Thoracic aorta (tissue), 2 donors: ENCODE data around the gene DNAJA2. TPM values are rescaled to one million over a fixed set of nuclear protein-coding genes. Genes with fewer than 3 reads are reported as not detected.

Experiments
- ATAC-seq: fragments of 150-250 bp; one replicate; pipeline ENCODE4 v1.8.0; 2017; ENCODE audit warnings: low read depth; ENCODE audit not compliant: insufficient number of reproducible peaks, low FRiP score
- DNase-seq: peaks from one replicate; pipeline ENCODE4 v3.0.0-alpha.2; 2020; ENCODE audit warnings: low spot score
- H3K27ac ChIP-seq, 2 donors: fragments of 200-600 bp; sonication (generic); 1 replicate in 1 of 2; 2 replicates in 1 of 2; pipeline ENCODE4 v1.5.1; 2016; ENCODE audit warnings: mild to moderate bottlenecking in 2 of 2, moderate library complexity in 2 of 2
- H3K27me3 ChIP-seq: fragments of 200-600 bp; sonication (generic); replicated peaks from 2 replicates; pipeline ENCODE4 v1.6.0; 2016; ENCODE audit warnings: mild to moderate bottlenecking; ENCODE audit not compliant: insufficient read depth
- H3K36me3 ChIP-seq: fragments of 200-600 bp; sonication (generic); one replicate; pipeline ENCODE4 v1.5.1; 2016
- H3K4me1 ChIP-seq, 2 donors: fragments of 200-600 bp; sonication (generic); 1 replicate in 1 of 2; 2 replicates in 1 of 2; pipeline versions ENCODE4 v1.5.1 to v1.6.0; 2016; ENCODE audit warnings: low read depth in 2 of 2, mild to moderate bottlenecking in 1 of 2; ENCODE audit not compliant: control insufficient read depth in 1 of 2
- H3K4me3 ChIP-seq: fragments of 200-600 bp; sonication (generic); 2 replicates; pipeline ENCODE4 v1.5.1; 2016; ENCODE audit warnings: mild to moderate bottlenecking
- H3K9me3 ChIP-seq: fragments of 200-600 bp; sonication (generic); 2 replicates; pipeline ENCODE4 v1.5.1; 2016
- total RNA-seq, 2 donors: library from RNA; depleted of rRNA; stranded (reverse); fragments of >200 nt; gene quantifications; one replicate each; pipeline versions ENCODE4 v1.1.0 to v1.2.3, GENCODE V29; 2016
- TF ChIP-seq, protein P1 (sequence below): fragments of 200-600 bp; sonication (generic); IDR thresholded peaks from one replicate; pipeline ENCODE4 v1.5.1; 2019; ENCODE audit warnings: antibody characterized with exemption

Gene DNAJA2
- total RNA-seq, 2 donors from 2014 or later = 35.1 to 39.6 TPM

GRCh38 chr16:46997844-46998243 lies 24.4 kb upstream of the DNAJA2 start:
- H3K27me3 ChIP-seq = no peaks in the 10 kb centered on the region
- ATAC-seq (no peak), DNase-seq (no peak)
- TF ChIP-seq, protein P1, sequence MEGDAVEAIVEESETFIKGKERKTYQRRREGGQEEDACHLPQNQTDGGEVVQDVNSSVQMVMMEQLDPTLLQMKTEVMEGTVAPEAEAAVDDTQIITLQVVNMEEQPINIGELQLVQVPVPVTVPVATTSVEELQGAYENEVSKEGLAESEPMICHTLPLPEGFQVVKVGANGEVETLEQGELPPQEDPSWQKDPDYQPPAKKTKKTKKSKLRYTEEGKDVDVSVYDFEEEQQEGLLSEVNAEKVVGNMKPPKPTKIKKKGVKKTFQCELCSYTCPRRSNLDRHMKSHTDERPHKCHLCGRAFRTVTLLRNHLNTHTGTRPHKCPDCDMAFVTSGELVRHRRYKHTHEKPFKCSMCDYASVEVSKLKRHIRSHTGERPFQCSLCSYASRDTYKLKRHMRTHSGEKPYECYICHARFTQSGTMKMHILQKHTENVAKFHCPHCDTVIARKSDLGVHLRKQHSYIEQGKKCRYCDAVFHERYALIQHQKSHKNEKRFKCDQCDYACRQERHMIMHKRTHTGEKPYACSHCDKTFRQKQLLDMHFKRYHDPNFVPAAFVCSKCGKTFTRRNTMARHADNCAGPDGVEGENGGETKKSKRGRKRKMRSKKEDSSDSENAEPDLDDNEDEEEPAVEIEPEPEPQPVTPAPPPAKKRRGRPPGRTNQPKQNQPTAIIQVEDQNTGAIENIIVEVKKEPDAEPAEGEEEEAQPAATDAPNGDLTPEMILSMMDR = no peak
- H3K9me3 ChIP-seq = no peaks in the 10 kb centered on the region
- H3K4me3 ChIP-seq = no peak overlapping the region
- H3K36me3 ChIP-seq = no peaks in the 10 kb centered on the region
- H3K4me1 ChIP-seq = no peaks in the 10 kb centered on the region
- no peak overlapping the region for H3K27ac ChIP-seq

- Histone ChIP-seq H3K4me1 (no peaks in the 10 kb centered on the region), H3K27ac (no peak overlapping the region), H3K27me3 (no peaks in the 10 kb centered on the region), H3K36me3 (no peaks in the 10 kb centered on the region), H3K4me3 (no peak overlapping the region), H3K9me3 (no peaks in the 10 kb centered on the region)
- TF ChIP-seq, protein P1 = no peak
- DNase-seq (no peak), ATAC-seq (no peak)
Measured at GRCh38 chr16:46996952-46997458, 23.5 kb upstream of the DNAJA2 start.

DNA sequence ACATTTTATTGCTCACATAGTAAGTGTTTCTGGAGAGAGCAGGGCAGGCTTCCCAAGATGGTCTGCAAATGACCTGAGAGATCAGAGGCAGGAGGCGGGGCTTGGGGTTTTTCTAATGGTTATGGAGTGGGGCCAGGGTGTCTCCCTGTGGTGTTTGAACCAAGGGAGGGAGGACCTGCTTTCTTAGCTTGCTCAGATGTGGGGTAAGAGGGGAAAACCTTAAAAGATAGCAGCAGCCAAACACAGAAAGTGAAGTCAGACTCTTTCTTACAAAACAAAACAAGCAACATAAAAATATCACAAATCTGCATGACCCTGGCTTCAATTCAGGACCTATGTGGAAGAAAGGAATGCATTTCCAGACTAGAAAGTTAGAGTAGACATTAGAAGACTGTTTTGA lies 22.9 kb upstream of the DNAJA2 start:
- no peaks in the 10 kb centered on the region for H3K36me3 ChIP-seq
- TF ChIP-seq, protein P1 = no peak

DNA sequence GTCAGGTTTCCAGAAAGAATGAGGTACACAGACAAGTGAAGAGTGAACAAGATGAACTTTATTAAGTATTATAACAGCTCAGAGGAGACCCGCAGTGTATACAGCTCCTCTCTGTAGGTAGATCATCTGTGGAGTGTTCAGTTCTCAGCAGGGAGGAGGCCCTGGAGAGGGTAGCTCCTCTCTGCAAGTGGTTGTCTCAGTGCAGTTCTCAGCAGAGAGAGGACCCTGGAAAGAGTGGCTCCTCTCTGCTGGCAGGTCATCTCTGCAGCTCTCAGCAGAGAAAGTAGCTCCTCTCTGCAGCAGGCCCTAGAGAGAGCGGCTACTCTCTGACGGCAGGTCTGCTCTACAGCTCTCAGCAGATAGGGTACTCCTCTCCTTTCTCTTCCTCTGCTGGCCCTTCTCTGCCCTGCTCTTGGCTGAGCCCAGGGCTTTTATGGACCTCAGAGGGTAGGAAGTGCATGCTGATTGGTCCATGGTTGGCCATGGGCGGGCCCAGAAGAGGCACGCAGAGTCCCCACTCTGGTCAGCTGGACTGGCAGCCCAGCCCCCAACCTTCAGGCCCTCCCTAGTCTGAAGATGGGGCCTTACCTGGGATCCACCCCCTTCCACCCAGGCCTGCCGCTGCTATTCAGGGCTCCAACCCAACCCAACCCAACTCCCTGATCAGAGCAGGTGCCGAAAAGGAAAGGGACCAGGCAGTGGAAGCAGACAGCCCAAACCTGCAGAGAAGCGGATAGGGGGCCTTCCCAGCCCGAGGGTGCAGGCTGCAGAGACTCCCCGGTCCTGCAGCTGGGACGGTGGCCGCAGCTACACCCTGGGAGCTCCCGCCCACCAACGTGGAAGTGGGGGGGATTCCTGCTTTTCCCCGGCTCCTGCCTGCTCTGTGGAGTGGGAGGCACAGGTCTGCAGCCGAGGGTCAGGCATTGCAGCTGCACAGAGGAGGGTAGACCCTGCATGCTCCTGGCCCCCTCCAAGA lies 18.5 kb upstream of the DNAJA2 start:
- no peaks in the 10 kb centered on the region for H3K9me3 ChIP-seq
- ATAC-seq = no peak
- H3K4me3 ChIP-seq = no peak overlapping the region
- H3K36me3 ChIP-seq = no peaks in the 10 kb centered on the region
- H3K27ac ChIP-seq = no peak overlapping the region
- peaks cover 0 to 2% of the 10 kb centered on the region in 2 donors for H3K4me1 ChIP-seq
- TF ChIP-seq, protein P1 = no peak
- DNase-seq = no peak
- no peaks in the 10 kb centered on the region for H3K27me3 ChIP-seq

More for the DNA sequence above, 22.9 kb upstream of the DNAJA2 start:
- no peak overlapping the region for H3K27ac ChIP-seq
- no peak overlapping the region for H3K4me3 ChIP-seq
- H3K9me3 ChIP-seq = no peaks in the 10 kb centered on the region
- ATAC-seq = no peak
- no peaks in the 10 kb centered on the region for H3K4me1 ChIP-seq
- no peaks in the 10 kb centered on the region for H3K27me3 ChIP-seq
- DNase-seq = no peak

- no peaks in the 10 kb centered on the region for H3K36me3 ChIP-seq
- DNase-seq (no peak), ATAC-seq (no peak)
- TF ChIP-seq, protein P1 = no peak
- no peaks in the 10 kb centered on the region for H3K27me3 ChIP-seq
- H3K4me1 ChIP-seq = peaks cover 4 to 6% of the 10 kb centered on the region in 2 donors
- no peak overlapping the region for H3K27ac ChIP-seq
- no peaks in the 10 kb centered on the region for H3K9me3 ChIP-seq
- no peak overlapping the region for H3K4me3 ChIP-seq
Measured at GRCh38 chr16:46986896-46987295, 13.4 kb upstream of the DNAJA2 start.
